HG02885 (cell line): Measurements from ENCODE around the gene CES4A.
"Not testable (repeated sequence)": the region's sequence is repeated elsewhere in the genome, so short reads cannot be mapped to it uniquely, and the experiment has no call there.

ENCODE experiments used
- ATAC-seq: cut with Tn5 transposase; IDR thresholded peaks from one replicate; pipeline ENCODE4 v1.9.1; 2021; ENCODE audit warnings: mild to moderate bottlenecking; ENCODE audit not compliant: unreplicated experiment, poor library complexity

The CES4A gene

DNA sequence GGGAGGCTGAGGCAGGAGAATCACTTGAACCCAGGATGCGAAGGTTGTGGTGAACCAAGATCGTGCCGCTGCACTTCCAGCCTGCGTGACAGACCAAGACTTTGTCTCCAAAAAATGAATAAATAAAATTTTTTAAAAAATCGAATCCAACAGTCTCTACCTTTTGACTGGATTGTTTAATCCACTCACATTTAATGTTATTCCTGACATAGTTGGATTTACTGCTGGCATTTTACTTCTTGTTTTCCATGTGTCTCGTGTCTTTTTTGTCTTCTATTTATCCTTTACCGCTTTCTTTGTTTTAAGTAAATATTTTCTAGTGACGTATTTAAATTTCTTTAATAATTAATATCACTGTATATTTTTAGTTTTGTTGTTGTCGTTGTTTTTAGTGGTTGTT, 5.4 kb upstream of the CES4A start:
- no peak for ATAC-seq

DNA sequence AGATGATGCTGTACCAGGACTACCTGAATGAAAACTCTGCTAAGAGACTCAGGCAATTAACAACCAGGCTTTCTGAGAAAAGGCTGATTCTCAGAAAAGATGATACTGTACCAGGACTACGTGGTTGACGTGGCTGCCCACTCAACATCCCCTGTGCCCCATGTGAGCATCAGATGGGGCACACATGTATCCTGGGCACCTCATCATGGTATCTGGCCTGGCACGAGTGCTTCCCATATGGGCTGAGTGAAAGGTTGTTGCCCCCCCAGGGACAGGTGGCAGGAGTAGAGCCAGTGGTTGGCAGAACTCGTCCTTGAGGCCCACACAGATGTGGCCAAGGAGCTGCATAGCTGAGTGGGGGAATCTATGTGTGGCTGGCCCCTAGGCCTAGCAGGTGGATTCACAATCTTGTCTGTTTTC, 3.5 kb upstream of the CES4A start:
- no peak for ATAC-seq

DNA sequence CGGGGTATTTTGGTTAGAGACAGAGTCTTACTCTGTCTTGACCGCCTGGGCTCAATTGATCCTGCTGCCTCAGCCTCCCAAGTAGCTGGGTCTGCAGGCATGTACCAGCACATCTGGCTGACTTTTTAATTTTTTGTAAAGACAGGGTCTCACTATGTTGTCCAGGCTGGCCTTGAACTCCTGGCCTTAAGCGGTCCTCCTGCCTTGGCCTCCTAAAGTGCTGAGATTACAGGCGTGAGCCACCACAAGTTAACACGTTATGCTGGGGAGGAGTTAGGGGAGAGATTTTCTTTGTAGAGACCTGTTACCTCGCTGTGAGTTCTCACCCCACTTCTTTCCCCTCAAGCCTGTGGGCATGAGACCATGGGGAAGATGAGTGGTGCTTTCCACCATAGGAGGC, 1.8 kb upstream of the CES4A start:
- no peak for ATAC-seq

DNA sequence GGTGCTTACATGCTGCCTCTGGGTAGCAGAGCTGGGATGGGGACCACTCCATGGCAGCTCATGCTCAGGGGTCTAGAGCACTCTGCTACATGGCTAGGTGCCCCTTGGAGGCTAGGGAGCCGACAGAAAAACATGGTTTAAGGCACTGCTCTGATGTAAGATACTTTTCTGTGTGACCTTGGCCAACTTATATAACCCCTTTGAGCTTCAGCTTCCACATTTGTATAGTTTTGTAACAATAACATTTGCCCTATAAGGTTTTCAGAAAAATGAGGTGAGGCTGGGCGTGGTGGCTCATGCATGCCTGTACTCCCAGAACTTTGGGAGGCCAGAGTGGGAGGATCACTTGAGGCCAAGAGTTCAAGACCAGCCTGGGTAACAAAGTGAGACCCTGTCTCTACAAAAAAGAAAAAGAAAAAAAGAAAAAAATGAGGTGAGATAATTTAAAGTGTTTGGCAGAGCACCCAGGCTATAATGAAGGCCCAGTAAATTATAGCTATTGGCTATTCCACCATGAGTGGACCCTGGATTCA, 3.2 kb downstream of the CES4A start:
- ATAC-seq = no peak

DNA sequence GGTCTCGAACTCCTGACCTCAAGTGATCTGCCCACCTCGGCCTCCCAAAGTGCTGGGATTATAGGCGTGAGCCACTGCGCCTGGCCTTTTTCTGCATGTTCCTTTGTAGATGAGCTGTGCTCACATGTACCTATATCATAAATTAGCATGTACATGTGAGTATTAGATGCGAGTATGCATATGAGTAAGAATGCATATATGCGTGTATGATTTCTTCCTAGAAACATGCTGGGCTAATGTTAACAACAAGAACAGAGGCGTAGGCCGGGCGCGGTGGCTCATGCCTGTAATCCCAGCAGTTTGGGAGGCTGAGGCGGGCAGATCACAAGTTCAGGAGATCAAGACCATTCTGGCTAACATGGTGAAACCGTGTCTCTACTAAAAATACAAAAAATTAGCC, 5.2 kb downstream of the CES4A start:
- not testable (repeated sequence) for ATAC-seq

DNA sequence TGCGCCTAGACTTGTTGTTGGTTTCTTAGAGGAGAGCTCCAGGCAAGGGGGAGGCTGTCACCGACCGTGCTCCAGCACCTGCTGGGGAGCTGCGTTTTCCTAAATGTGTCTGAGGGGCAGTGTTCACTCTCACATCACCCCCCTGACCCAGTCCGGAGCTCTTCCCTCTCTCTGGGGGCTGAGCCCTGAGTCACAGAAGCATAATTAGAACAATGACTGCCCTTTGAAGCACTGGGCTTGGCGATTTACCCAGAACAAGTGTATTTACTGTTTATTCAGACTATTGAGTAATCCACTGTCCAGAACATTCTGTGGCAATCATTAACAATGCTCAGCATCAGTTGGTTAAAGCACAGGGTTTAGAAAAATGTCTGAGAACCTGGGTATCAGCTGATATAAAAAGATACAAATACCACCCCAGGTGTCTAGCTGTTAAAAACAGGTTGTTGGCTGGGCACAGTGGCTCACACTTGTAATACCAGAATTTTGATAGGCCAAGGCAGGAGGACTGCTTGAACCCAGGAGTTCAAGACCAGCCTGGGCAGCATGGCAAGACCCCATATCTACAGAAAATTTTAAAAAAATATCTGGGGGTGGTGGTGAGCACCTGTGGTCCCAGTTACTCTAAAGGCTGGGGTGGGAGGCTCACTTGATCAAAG, 8.1 kb downstream of the CES4A start:
- ATAC-seq = no peak

DNA sequence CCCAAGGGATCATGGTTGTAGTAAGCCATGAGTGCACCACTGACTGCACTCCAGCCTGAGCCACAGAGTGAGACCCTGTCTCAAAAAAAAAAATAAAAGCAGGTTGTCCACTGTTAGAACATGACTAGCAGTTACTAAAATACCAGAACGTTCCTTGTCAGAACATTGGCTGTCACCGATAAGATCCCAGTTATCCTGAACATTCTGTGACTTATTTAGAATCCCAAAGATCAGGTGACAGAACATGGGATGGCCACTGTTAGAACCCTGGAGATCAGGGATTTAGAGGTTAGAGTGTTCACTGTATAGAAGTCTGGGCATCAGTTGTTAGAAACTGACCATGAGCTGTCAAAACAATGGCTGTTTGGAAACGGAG, 8.6 kb downstream of the CES4A start:
- no peak for ATAC-seq

DNA sequence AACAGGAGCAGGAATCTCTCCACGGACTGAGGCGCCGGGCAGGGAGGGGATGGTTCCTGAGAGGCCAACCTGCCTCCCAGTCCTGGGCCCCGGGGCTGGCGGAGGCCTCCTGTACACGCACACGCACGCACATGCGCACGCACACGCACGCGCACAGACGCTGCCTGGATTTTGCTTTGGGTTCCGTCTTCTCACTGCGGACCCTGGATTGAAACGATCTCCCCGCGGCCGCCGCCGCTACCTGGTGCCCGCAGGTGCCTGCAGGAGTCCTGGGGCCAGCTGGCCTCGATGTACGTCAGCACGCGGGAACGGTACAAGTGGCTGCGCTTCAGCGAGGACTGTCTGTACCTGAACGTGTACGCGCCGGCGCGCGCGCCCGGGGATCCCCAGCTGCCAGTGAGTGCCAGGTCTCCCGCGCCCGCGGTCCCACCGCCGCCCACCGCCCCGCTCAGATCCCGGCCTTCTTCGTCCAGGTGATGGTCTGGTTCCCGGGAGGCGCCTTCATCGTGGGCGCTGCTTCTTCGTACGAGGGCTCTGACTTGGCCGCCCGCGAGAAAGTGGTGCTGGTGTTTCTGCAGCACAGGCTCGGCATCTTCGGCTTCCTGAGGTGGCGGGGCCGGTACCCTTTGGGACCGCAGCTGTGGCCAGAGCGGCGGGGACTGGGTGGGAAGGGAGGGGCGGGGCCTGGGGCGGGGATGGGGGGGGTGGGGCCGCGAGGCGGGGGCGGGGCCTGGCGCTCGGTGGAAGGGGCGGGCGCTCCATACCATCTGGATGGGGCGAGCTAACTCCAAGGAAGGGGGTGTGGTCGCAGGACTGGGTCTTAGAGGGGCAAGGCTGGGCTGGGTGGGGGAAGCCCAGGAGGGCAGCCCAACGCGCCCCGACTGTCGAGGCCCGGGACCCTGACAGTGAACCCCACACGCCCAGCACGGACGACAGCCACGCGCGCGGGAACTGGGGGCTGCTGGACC, 12.3 kb downstream of the CES4A start:
- ATAC-seq = peak; percentile 48

DNA sequence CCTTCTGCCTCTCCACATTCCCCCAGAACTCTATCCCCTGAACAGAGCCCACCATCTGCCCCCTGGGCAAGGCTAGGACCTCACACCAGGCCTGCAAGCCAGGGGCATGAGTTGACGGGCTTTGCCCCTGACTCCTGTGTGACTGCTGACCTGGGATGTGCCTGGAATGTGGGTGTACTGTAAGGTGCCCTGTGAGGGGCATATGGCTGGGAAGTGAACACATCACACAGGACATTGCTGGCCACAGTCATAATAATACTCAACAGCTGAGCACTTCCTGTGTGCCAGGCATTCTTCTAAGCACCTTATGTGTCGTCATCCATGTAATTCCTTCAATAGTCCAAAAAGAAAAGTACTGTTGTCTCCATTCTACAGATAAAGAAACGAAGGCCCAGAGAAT, 13.3 kb downstream of the CES4A start:
- ATAC-seq = no peak

DNA sequence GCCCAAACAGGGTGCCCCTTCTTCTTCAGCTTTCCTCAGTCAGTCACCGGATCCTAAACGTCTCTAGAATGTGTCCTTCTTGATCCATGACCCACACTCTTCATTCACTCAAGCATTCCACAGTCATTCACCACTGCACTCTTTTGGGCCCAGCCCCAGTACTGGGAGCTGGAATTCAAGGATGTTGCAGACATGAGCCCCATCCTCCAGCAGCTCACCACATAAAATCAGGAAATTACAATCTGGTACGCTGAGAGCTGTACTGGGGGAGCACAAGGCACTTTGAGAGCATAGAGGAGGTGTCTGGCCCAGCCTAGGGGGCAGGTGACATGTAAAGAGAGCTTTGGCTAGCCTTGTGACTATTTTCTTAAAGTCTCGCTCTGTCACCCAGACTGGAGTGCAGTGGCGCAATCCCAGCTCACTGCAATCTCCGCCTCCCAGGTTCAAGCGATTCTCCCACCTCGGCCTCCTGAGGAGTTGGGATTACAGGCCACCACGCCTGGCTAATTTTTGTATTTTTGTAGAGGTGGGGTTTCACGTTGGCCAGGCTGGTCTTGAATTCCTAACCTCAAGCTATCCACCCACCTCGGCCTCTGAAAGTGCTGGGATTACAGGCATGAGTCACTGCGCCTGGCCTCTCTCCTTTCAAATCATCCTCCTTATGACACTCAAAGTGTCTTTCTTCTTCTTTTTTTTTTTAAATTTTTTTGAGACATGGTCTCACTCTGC, 18.7 kb downstream of the CES4A start:
- ATAC-seq = no peak

DNA sequence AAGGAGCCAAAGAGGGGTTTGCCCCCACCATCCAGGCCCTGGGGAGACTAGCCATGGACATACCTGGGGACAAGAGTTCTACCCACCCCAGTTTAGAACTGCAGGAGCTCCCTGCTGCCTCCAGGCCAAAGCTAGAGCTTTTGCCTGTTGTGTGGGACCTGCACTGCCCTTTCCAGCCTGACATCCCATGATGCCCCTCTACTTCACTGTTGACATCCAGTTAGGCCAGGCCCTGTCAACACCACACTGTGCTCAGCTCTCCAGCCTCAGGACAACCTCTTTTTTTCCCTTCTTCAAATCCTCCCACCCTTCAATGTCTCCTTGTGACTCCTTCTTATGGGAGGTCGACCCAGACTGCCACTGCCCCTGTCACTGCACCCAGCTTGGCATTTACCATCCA, 20.8 kb downstream of the CES4A start:
- no peak for ATAC-seq

DNA sequence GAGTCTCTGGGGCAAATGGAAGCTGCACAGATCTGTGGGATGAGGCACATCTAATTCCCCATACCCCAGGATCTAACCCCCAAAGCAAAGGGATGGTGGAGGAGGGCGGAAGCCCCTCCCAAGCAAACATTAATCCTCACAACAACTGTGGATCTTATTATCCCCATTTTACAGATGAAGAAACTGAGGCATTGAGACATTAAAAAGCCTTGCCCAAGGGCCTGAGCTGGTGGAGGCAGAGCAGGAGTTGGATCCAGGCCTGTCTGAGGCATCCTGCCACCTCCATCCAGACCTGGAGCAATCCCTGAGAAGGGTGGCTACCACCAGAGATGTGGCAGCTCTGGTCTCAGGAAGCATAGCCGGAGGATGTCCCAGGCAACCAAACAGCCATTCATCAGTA, 22.9 kb downstream of the CES4A start:
- ATAC-seq = no peak

DNA sequence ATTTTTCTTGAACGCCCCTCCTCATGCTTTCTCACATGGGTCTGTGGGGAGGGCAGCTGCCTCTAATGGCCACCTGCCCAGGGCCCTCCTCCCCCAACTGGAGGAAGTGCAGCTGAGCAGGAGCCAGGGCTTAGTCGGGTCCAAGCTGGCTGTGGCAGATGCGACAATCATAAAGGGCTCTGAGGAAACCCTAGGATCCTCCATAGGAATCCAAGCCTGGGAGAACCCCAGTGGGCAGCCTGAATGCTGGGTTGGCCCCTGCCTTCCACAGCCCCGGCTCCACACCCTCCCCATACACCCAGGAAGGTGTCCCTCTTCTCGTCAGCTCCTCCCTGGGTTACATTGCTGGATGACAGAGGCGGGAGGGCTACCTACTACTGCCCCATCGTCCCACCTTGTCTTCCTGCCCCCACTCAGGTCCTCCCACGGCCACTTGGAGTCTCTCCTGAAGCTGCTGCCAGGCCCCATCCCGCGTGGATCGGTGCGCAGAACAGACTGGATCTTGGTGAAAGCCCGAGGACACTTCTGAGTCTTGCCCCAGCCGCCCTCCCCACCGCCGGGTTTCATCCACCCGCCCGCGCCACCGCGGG, 24.9 kb downstream of the CES4A start:
- no peak for ATAC-seq

DNA sequence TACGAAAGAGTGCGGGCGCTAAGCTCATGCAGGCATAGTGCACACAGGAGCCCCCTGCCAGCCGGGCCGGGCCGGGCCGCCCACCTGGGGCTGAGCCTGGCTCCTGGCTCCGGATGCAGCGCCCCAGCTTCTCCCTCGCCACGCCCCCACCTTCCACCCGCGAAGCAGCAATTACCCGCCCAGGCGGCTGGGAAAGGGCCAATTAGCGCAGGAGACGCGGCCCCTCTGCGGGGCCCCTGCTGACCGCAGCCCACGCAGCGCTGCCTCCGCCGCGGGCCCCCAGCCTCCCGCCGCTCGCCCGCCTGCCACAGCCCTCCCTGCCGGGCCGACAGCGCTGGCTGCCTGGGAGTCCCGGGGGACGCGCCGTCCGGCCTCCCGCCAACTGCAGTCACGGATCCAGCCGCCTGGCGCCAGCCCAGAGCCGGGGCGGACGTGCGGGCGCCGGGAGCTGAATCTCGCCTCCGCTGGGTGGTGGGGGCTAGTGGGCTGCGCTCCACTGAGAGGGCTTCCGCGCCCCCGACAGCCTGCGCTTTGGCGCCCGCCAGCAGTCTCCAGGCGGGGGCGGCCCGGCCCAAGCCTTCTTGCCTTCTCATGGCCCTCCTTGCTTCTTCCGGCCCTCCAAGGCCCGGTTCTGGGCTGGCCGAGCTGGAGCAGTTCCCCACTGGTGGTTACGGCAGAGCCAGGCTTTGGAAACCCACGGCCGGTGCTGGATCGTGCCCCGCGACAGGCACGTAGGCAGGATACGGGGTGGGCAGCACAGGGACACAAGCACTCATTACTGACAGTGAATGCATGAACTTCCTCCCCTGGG, 25.6 kb downstream of the CES4A start:
- ATAC-seq = peak; percentile 44

DNA sequence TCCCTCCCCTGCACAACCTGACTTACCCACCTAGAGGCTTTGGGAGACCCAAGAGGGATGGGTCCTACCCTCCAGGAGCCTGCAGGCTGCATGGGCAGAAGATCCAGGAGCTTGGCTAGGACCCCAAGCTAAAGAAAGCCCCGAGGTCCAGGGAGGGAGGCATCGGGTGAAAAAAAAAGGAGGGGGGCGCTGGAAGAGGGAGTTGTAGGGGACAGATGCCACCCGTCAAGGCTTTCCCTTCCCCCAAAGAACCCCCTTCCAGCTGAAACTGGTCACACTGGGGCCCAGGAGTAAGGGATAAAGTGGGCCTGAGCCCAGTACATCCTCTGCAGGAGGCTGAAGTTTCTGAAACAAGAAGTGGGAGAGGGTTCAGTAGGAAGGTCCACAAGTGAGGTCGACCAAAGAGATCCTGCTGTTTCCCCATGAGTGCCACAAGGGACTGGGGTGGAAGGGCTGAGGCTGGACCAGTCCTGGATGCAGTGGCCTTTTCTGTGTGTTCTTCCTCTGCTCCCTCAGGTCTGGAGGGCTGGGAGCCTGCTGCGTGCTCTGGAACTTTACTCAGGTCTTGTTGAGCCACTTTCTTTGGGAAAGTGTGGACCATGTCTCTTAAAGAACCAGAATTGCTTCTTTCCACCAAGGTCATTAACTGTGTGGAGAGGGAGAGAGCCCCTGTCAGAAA, 26.4 kb downstream of the CES4A start:
- ATAC-seq = no peak

DNA sequence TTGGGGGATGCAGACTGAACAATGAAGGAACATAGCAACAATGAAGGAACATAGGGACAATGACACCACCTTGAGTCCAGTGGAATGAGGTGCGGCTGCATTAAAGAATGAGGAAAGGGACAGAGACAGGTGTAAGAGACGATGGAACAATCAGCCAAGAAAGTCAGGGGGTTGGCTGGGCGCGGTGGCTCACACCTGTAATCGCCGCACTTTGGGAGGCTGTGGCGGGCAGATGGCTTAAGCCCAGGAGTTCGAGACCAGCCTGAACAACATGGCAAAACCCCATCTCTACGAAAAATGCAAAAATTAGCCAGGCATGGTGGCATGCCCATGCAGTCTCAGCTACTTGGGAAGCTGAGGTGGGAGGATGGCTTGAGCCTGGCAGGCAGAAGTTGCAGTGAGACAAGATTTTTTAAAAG, 26.9 kb downstream of the CES4A start:
- ATAC-seq = no peak

DNA sequence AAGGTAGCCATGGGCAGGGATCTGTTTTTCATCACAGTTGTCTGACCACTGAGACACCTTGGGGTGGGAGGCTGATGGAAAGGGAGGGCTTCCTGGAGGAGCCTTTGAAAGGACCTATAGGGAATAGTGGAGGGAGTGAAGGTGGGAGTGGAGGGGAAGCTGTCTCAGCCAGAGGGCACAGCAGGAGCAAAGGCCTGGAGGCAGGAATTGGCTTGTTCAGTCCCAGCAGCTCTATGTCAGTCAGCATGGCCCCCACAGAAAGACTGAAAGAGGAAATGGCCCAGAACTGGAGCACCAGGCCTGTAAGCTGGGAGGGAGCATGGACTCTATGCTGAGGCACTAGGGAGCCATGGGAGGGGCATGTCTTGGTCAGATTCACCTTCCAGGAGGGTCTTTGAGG, 27.8 kb downstream of the CES4A start:
- no peak for ATAC-seq

DNA sequence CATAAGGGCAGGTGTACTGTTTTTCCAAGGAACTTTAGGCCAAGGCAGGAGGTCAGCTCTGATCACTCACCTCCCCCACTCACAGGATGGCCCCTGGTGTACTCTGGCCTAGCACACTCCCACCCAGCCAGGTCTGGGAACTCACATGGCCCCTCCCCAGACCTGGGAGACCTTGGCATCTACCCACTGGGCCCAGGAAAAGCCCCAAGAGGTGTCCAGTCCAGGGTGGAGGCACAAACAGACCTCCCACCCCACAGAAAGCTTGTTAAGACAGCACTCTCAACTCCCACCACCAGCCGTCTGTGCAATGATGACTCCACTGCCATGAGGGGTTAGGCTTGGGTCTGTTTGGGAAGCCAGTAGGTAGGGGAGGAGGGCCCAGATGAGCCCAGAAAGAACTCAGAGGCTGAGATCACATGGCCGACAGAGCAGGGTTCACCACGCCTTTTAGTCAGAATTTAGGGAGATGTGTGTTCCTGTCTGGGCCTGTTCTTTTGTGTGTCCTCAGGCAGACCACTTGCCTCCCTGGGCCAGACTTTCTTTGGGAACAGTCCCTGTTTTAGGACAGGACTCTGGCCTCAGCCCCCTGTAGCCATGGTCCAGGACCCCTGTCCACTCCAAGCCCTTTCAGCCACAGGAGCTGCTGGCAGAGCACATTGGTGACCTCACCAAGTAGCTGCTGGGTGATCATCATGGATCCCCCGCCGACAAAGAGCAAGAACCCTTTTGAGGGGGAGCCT, 28.5 kb downstream of the CES4A start:
- ATAC-seq = no peak

DNA sequence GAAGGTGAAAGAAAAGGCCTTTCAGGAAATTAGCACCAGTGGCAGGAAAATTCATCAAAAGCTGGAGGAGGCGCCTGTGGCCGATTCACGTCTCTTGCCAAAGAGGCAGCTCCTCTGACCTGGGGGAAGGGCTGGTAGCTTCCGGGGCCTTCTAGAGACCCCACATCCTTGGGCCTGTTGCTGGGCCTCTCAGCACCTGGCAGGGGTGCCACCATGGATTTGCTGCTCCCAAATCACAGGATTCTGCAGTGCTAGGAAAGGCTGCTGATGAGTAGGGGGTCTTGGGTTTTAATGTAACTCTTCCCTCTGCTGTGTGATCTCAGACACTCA, 29.0 kb downstream of the CES4A start:
- no peak for ATAC-seq
